GM12878 (cell line): ENCODE measurements around the gene OR7G3. TPM values are rescaled to one million over a fixed set of nuclear protein-coding genes. Genes with fewer than 3 reads are reported as not detected.

Source experiments
- ATAC-seq: fragments of 200-7000 bp; cut with Tn5 transposase; 3 replicates; pipeline ENCODE4 v1.9.1; 2020; ENCODE audit warnings: mild to moderate bottlenecking, moderate library complexity
- BruUV-seq: library from RNA; stranded (reverse); fragments of 400-500 nt; replicated peaks from 2 replicates; lab custom pipeline; 2021; lab: Mats Ljungman, UMichigan
- CTCF ChIA-PET: fragments of 300-600 bp; sonication (Branson Sonifier 250); formaldehyde crosslinking; extraction: SDS; loops from one replicate; lab custom pipeline; 2021; ENCODE audit warnings: inconsistent platforms; lab: Yijun Ruan, JAX
- POLR2A ChIA-PET: fragments of 350-600 bp; formaldehyde crosslinking; extraction: SDS; loops from one replicate; lab custom pipeline; 2021; ENCODE audit warnings: inconsistent platforms; lab: Charles Lee
- RAD21 ChIA-PET: fragments of 300-600 bp; sonication (Branson Sonifier 250); formaldehyde crosslinking; loops from one replicate; lab custom pipeline; 2023; ENCODE audit warnings: antibody characterized with exemption; ENCODE audit not compliant: unreplicated experiment; lab: Charles Lee
- SMC1A ChIA-PET: fragments of 300-600 bp; sonication (Branson Sonifier 250); formaldehyde crosslinking; loops from one replicate; lab custom pipeline; 2023; ENCODE audit not compliant: unreplicated experiment, uncharacterized antibody; lab: Charles Lee
- DNase-seq: peaks from one replicate; pipeline ENCODE4 v3.0.0-alpha.2; 2011; ENCODE audit warnings: low read depth, low spot score
- FAIRE-seq: peaks from 3 replicates; lab custom pipeline; 2011; peaks lifted over from hg19 to GRCh38; lab: Jason Lieb, UNC
- H2AFZ ChIP-seq: 2 replicates; pipeline ENCODE4 v1.6.0; 2011; ENCODE audit warnings: low read depth, low read length, control low read depth; ENCODE audit not compliant: control insufficient read depth
- H3K27ac ChIP-seq: 2 replicates; pipeline ENCODE4 v1.5.1; 2011; ENCODE audit warnings: control low read depth; ENCODE audit not compliant: control insufficient read depth, insufficient read depth
- H3K27me3 ChIP-seq, 2 experiments: replicated peaks in 1 of 2; 2 replicates each; pipeline versions ENCODE4 v1.6.0 to v1.6.1; 2011; ENCODE audit warnings: low read length in 1 of 2; ENCODE audit not compliant: control insufficient read depth in 2 of 2, insufficient read depth in 2 of 2
- H3K36me3 ChIP-seq, 2 experiments: 2 replicates each; pipeline ENCODE4 v1.5.1; 2011; ENCODE audit warnings: low read length in 1 of 2; ENCODE audit not compliant: control insufficient read depth in 2 of 2, insufficient read depth in 2 of 2
- H3K4me1 ChIP-seq: 2 replicates; pipeline ENCODE4 v1.6.1; 2011; ENCODE audit warnings: mild to moderate bottlenecking, low read length, moderate library complexity, mixed read lengths; ENCODE audit not compliant: control insufficient read depth, insufficient read depth
- H3K4me2 ChIP-seq: 2 replicates; pipeline ENCODE4 v1.6.0; 2011; ENCODE audit warnings: control low read depth; ENCODE audit not compliant: control insufficient read depth, insufficient read depth
- H3K4me3 ChIP-seq: fragments of 200-600 bp; sonication (generic); 2 replicates; pipeline ENCODE4 v1.5.1; 2016
- H3K79me2 ChIP-seq: 2 replicates; pipeline ENCODE4 v1.6.0; 2011; ENCODE audit warnings: low read length; ENCODE audit not compliant: control insufficient read depth, insufficient read depth
- H3K9ac ChIP-seq: 2 replicates; pipeline ENCODE4 v1.8.0; 2011; ENCODE audit warnings: low read length, control low read depth, mixed read lengths; ENCODE audit not compliant: control insufficient read depth, insufficient read depth
- H3K9me3 ChIP-seq: replicated peaks from 3 replicates; pipeline ENCODE4 v1.5.1; 2011; ENCODE audit warnings: mild to moderate bottlenecking, low read length; ENCODE audit not compliant: control insufficient read depth, insufficient read depth
- H4K20me1 ChIP-seq: 2 replicates; pipeline ENCODE4 v1.6.0; 2011; ENCODE audit not compliant: control insufficient read depth, insufficient read depth
- ATF2 ChIP-seq: IDR thresholded peaks from 2 replicates; pipeline ENCODE4 v1.6.1; 2012; ENCODE audit warnings: low read length, inconsistent platforms
- BRCA1 ChIP-seq: IDR thresholded peaks from 2 replicates; pipeline ENCODE4 v1.6.1; 2011; ENCODE audit warnings: low read depth, low read length, improper control_type of control experiment
- CHD4 ChIP-seq: fragments of 200-600 bp; sonication (generic); IDR thresholded peaks from 2 replicates; pipeline ENCODE4 v1.6.1; 2016; ENCODE audit warnings: mild to moderate bottlenecking
- CREM ChIP-seq: IDR thresholded peaks from 2 replicates; pipeline ENCODE4 v1.6.1; 2014; ENCODE audit warnings: antibody characterized with exemption, low read depth
- FOXM1 ChIP-seq: IDR thresholded peaks from 2 replicates; pipeline ENCODE4 v1.6.1; 2012; ENCODE audit warnings: low read depth, mild to moderate bottlenecking, inconsistent platforms, low read length, moderate library complexity
- KAT2A ChIP-seq: conservative IDR thresholded peaks from 2 replicates; pipeline ENCODE4 v1.6.1; 2011; ENCODE audit warnings: low read depth, low read length; ENCODE audit not compliant: control insufficient read depth
- PAX5 ChIP-seq: IDR thresholded peaks from 2 replicates; pipeline ENCODE4 v1.6.1; 2011; ENCODE audit warnings: low read depth, low read length, borderline replicate concordance
- POLR2A ChIP-seq: IDR thresholded peaks from 2 replicates; pipeline ENCODE4 v1.6.1; 2011; ENCODE audit warnings: low read depth, mild to moderate bottlenecking, low read length
- SMAD5 ChIP-seq: IDR thresholded peaks from 2 replicates; pipeline ENCODE4 v1.6.1; 2016; ENCODE audit warnings: antibody characterized with exemption, low read depth
- SPI1 ChIP-seq: IDR thresholded peaks from 2 replicates; pipeline ENCODE4 v1.6.1; 2011; ENCODE audit warnings: low read depth, mild to moderate bottlenecking, low read length, moderate library complexity, borderline replicate concordance; ENCODE audit not compliant: insufficient read depth
- SREBF1 ChIP-seq: IDR thresholded peaks from 2 replicates; pipeline ENCODE4 v1.6.1; 2012; ENCODE audit warnings: mild to moderate bottlenecking, low read length
- STAT1 ChIP-seq: fragments of 450-650 bp; conservative IDR thresholded peaks from 2 replicates; pipeline ENCODE4 v1.6.1; 2014; ENCODE audit warnings: antibody characterized with exemption, mild to moderate bottlenecking
- ZBTB33 ChIP-seq: fragments of 450-650 bp; IDR thresholded peaks from 2 replicates; pipeline ENCODE4 v1.6.1; 2017; ENCODE audit warnings: mild to moderate bottlenecking
- ZNF207 ChIP-seq: fragments of 450-650 bp; IDR thresholded peaks from 2 replicates; pipeline ENCODE4 v1.6.1; 2014; ENCODE audit warnings: antibody characterized with exemption, mild to moderate bottlenecking, borderline replicate concordance
- WGBS: methylation state at CpG from one replicate; pipeline ENCODE4 v1.1.6; 2016; ENCODE audit warnings: low lambda C conversion rate; ENCODE audit not compliant: insufficient replicate concordance, insufficient coverage; ENCODE audit errors: missing lambda C conversion rate; 5-methylcytosine and 5-hydroxymethylcytosine counted together
- in situ Hi-C: fragments of 300-500 bp; cut with MboI; formaldehyde crosslinking; loops from 9 replicates; pipeline ENCODE4 v1.14.3; 2018; ENCODE audit warnings: mixed read lengths
- intact Hi-C: fragments of 100-400 bp; cut with micrococcal nuclease; formaldehyde crosslinking; loops from one replicate; pipeline ENCODE4 v1.14.2; 2022; ENCODE audit not compliant: unreplicated experiment
- polyA plus RNA-seq, 11 experiments: library from polyadenylated mRNA; depleted of rRNA in 4 of 11; unstranded in 6 of 11; stranded (reverse) in 5 of 11; fragments of >200 nt; fragmentation: Nextera tagmentation in 4 of 11; fragmentation: Illumina TruSeq in 1 of 11; extraction: Ambion mirVana in 4 of 11; extraction: Trizol in 1 of 11; gene quantifications; 1 replicate in 1 of 11; 2 replicates in 10 of 11; pipeline versions ENCODE4 v1.2.1 to v1.2.3, GENCODE V29; 2011 to 2016; ENCODE audit warnings: inconsistent platforms in 2 of 11, missing spikeins in 2 of 11, low read depth in 1 of 11
- total RNA-seq, 4 experiments: library from RNA; depleted of rRNA in 3 of 4; stranded (reverse); fragments of >200 nt in 3 of 4; fragmentation: Illumina TruSeq in 1 of 4; extraction: Trizol in 1 of 4; gene quantifications; 2 replicates each; pipeline versions ENCODE4 v1.2.1 to v1.2.3, GENCODE V29; 2013 to 2021
- TF ChIP-seq, protein P1 (sequence below): fragments of 450-650 bp; formaldehyde crosslinking; IDR thresholded peaks from 2 replicates; pipeline ENCODE4 v1.5.0; 2022; ENCODE audit warnings: mild to moderate bottlenecking, missing genetic modification characterization
- TF ChIP-seq, protein P2 (sequence below): IDR thresholded peaks from 2 replicates; pipeline ENCODE4 v1.6.1; 2011; ENCODE audit warnings: low read depth, low read length, improper control_type of control experiment, borderline replicate concordance

OR7G3 gene
- total and polyA plus RNA-seq, 10 of the 15 experiments (the other 5 are each of a cell fraction or from before 2014, with no cell fraction given), result not detected

DNA sequence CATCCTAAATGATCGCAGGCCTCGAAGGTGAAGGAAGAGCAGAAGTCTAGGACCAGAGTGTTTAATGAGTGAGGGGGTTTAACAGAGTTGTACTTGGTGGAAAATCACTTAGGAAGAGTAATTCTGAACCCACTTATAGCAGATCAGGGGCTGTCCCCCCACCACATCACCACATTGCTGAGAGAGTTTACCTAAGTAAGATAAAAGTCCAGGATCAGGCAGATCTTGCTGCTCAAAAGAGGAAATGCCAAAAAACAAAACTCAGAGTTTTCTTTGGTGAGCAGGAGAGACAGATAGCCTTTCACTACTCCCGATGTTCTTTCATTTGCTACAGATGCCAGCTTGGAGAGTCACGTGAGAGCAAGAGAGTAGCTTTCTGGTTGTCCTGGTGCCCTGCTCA, 28.8 kb upstream of the OR7G3 start:
- ATAC-seq (no peak), FAIRE-seq (no peak), DNase-seq (no peak)
- BruUV-seq, result no TSS peak
- Histone ChIP-seq H3K27me3 (no peaks in the 10 kb centered on the region), H3K4me3 (no peak overlapping the region), H3K36me3 (peaks cover 41 to 58% of the 10 kb centered on the region in 2 experiments), H3K27ac (no peak overlapping the region), H2AFZ (no peak overlapping the region), H3K79me2 (peaks cover 11% of the 10 kb centered on the region), H3K4me1 (no peaks in the 10 kb centered on the region), H3K4me2 (no peak overlapping the region), H4K20me1 (no peaks in the 10 kb centered on the region; the same call in 1 of the 2 replicates), H3K9ac (no peak overlapping the region), H3K9me3 (peaks cover 45% of the 10 kb centered on the region)
- RAD21 ChIA-PET, result no interaction called here
- in situ Hi-C loops (no loop called here), intact Hi-C loops (no loop called here)
- SMC1A ChIA-PET, result no interaction called here
- CTCF ChIA-PET, result no interaction called here
- POLR2A ChIA-PET, result no interaction called here
- WGBS, result 80% methylated on average over 4 of the region's 4 CpGs
- TF ChIP-seq SMAD5 (no peak), ZNF207 (no peak), POLR2A (no peak), PAX5 (no peak), ATF2 (no peak), FOXM1 (no peak), KAT2A (no peak), CREM (no peak), SPI1 (no peak), ZBTB33 (no peak), SREBF1 (no peak), CHD4 (no peak), STAT1 (no peak), BRCA1 (no peak)
- TF ChIP-seq, protein P1, sequence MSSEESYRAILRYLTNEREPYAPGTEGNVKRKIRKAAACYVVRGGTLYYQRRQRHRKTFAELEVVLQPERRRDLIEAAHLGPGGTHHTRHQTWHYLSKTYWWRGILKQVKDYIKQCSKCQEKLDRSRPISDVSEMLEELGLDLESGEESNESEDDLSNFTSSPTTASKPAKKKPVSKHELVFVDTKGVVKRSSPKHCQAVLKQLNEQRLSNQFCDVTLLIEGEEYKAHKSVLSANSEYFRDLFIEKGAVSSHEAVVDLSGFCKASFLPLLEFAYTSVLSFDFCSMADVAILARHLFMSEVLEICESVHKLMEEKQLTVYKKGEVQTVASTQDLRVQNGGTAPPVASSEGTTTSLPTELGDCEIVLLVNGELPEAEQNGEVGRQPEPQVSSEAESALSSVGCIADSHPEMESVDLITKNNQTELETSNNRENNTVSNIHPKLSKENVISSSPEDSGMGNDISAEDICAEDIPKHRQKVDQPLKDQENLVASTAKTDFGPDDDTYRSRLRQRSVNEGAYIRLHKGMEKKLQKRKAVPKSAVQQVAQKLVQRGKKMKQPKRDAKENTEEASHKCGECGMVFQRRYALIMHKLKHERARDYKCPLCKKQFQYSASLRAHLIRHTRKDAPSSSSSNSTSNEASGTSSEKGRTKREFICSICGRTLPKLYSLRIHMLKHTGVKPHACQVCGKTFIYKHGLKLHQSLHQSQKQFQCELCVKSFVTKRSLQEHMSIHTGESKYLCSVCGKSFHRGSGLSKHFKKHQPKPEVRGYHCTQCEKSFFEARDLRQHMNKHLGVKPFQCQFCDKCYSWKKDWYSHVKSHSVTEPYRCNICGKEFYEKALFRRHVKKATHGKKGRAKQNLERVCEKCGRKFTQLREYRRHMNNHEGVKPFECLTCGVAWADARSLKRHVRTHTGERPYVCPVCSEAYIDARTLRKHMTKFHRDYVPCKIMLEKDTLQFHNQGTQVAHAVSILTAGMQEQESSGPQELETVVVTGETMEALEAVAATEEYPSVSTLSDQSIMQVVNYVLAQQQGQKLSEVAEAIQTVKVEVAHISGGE (CRISPR knock-in tag), result no peak
- TF ChIP-seq, protein P2, sequence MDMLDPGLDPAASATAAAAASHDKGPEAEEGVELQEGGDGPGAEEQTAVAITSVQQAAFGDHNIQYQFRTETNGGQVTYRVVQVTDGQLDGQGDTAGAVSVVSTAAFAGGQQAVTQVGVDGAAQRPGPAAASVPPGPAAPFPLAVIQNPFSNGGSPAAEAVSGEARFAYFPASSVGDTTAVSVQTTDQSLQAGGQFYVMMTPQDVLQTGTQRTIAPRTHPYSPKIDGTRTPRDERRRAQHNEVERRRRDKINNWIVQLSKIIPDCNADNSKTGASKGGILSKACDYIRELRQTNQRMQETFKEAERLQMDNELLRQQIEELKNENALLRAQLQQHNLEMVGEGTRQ, result no peak
